Measurements from ENCODE around the gene APRT. TPM values are rescaled to one million over a fixed set of nuclear protein-coding genes. Genes with fewer than 3 reads are reported as not detected.

Gene APRT
- total RNA-seq, 1 donor from 2014 or later: 85.2 TPM

DNA sequence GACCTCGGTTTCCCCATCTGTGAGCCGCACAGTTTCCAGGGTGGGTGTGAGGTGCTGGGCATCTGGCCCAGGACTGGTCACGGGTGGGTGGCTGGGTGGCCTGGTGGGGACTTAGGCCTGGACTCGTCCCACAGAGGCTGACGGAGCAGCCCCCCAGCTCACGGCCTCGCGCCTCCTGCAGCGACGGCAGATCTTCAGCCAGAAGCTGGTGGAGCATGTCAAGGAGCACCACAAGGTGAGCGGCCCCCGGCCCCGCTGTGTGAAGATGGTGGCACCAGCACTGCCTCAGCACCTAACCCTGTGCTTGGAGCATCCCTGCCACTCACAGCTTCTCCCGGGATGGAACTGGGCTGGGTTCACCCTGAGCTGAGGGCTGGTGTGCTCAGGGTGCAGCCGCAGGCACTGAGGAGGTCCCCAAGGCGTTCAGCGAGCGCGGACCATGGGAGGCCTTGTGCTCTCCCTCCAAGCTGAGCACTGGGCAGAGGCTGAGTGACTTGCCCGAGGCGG, 5.8 kb downstream of the APRT start:
- H3K4me3 ChIP-seq: no peak overlapping the region
- no peaks in the 10 kb centered on the region for H3K27me3 ChIP-seq
- H3K9me3 ChIP-seq: no peaks in the 10 kb centered on the region
- H3K27ac ChIP-seq: no peak overlapping the region
- ATAC-seq (no peak), DNase-seq (peak; percentile 53)
- intact Hi-C loops (cut with DNase I): no loop called here
- TF ChIP-seq, protein P1, sequence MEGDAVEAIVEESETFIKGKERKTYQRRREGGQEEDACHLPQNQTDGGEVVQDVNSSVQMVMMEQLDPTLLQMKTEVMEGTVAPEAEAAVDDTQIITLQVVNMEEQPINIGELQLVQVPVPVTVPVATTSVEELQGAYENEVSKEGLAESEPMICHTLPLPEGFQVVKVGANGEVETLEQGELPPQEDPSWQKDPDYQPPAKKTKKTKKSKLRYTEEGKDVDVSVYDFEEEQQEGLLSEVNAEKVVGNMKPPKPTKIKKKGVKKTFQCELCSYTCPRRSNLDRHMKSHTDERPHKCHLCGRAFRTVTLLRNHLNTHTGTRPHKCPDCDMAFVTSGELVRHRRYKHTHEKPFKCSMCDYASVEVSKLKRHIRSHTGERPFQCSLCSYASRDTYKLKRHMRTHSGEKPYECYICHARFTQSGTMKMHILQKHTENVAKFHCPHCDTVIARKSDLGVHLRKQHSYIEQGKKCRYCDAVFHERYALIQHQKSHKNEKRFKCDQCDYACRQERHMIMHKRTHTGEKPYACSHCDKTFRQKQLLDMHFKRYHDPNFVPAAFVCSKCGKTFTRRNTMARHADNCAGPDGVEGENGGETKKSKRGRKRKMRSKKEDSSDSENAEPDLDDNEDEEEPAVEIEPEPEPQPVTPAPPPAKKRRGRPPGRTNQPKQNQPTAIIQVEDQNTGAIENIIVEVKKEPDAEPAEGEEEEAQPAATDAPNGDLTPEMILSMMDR (IDR thresholded peaks at IDR 0.05): no peak
- H3K36me3 ChIP-seq: peaks cover 14% of the 10 kb centered on the region
- H3K4me1 ChIP-seq: peaks cover 23% of the 10 kb centered on the region

DNA sequence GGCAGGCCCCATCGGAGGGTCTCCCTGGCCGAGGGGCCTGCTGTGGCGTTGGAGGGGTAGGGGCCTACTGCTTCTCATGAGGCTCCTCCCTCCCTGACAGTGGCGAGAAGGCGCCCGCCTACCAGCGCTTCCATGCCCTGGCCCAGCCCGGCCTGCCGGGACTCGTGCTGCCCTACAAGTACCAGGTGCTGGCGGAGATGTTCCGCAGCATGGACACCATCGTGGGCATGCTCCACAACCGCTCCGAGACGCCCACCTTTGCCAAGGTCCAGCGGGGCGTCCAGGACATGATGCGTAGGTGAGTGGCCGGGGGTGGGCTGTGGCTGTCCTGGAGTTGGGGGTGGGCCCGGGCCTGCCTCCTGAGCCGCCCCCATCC, 6.4 kb downstream of the APRT start:
- Histone ChIP-seq H3K4me1 (peaks cover 17% of the 10 kb centered on the region), H3K9me3 (no peaks in the 10 kb centered on the region), H3K27ac (no peak overlapping the region), H3K4me3 (no peak overlapping the region), H3K36me3 (peaks cover 14% of the 10 kb centered on the region), H3K27me3 (no peaks in the 10 kb centered on the region)
- TF ChIP-seq, protein P1 (IDR thresholded peaks at IDR 0.05): no peak
- DNase-seq (peak; percentile 66), ATAC-seq (no peak)
- intact Hi-C loops (cut with DNase I): no loop called here

DNA sequence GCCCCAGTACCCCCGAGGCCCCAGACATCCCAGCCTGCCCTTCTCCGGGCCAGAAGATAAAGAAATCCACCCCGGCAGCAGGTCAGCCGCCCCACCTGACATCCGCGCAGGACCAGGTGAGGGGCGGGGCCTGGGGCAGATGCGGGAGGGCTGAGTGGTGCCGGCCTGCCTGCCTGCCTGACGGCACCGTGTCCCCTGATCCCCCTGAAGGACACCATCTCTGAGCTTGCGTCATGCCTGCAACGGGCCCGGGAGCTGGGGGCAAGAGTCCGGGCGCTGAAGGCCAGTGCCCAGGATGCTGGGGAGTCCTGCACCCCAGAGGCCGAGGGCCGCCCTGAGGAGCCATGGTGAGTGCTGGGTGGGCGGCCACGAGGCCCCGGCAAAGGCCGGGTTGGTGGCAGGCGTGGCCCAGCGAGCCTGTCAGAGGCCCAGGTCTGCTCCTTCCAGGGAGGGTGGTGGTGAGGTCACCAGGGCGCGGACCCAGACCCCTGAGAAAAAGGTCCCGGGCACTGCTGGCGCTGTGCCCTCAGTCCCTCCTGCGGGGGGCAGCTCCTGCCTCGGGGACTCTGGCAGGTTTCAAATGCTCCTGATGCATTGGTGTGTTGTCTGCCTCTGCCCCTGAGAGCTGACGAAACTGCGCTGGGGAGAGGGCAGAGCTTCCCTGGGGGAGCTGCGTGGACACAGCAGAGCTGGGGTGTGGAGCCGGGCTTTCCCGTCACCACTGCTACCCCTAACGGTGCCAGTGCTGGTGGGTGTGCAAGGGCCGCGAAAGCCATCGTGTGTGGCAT, 7.0 kb downstream of the APRT start:
- Histone ChIP-seq H3K4me1 (peaks cover 11% of the 10 kb centered on the region), H3K9me3 (no peaks in the 10 kb centered on the region), H3K27ac (no peak overlapping the region), H3K36me3 (peaks cover 9% of the 10 kb centered on the region), H3K27me3 (no peaks in the 10 kb centered on the region), H3K4me3 (no peak overlapping the region)
- intact Hi-C loops (cut with DNase I): no loop called here
- no peak for ATAC-seq
- TF ChIP-seq, protein P1 (IDR thresholded peaks at IDR 0.05): no peak
- DNase-seq: peak; percentile 68

DNA sequence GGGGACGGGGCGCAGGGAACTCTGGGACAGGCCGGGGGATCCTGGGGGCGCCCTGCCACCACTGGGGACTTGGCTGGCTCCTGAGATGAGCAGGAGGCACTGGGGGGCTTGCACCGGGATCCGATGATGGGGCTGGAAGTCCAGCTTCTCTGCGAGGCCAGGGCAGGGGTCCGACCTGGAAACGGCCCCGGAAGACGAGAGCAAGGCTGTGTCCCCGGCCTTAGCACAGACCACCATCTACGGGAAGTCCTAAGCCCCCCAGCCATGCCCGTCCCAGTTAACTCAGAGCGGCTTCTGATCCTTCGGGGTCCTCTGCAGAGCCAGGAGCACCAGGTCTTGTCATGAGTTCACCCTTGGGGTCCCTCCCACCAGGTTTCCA, 7.6 kb downstream of the APRT start:
- peaks cover 3% of the 10 kb centered on the region for H3K36me3 ChIP-seq
- no peak for ATAC-seq
- H3K27me3 ChIP-seq: no peaks in the 10 kb centered on the region
- H3K9me3 ChIP-seq: no peaks in the 10 kb centered on the region
- peaks cover 10% of the 10 kb centered on the region for H3K4me1 ChIP-seq
- H3K27ac ChIP-seq: no peak overlapping the region
- no peak for DNase-seq
- intact Hi-C loops (cut with DNase I): no loop called here
- TF ChIP-seq, protein P1 (IDR thresholded peaks at IDR 0.05): no peak
- H3K4me3 ChIP-seq: no peak overlapping the region

DNA sequence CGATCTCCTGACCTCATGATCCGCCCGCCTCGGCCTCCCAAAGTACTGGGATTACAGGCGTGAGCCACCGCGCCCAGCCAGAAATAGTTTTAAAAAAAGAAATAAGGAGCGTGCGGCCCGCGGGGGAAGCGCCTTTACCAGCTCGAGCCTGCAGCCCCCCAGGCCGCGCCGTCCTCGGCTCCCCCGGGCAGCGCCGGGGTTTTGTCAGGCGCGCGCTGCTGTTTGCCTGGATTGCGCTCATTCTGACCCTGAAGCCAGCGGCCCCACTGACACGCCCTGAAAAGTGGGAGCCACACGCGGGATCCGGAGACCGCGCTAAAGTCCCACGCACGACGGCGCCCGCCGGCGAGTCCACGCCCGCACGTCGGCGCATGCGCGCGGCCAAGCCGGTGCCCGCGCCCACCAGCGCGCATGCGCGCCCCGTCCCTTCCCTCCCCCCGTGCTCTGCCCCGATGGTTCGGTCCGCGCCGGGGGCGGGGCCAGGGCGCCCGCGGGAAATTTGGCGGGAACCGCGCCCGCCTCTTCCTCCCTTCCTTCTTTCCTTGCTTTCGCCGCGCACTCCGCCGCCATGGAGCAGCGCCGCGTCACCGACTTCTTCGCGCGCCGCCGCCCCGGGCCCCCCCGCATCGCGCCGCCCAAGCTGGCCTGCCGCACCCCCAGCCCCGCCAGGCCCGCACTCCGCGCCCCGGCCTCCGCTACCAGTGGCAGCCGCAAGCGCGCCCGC, 8.3 kb downstream of the APRT start, which contains the start of gene CDT1:
CDT1 (plus strand) TSS at position 526 of the 724 bp plus-strand sequence; CDS start at position 569, 43 bp downstream.
- Histone ChIP-seq H3K27ac (peak within 1 kb of the TSS; percentile 66), H3K27me3 (no peaks in the 10 kb centered on the region), H3K36me3 (no peaks in the 10 kb centered on the region), H3K4me1 (peaks cover 10% of the 10 kb centered on the region), H3K9me3 (no peaks in the 10 kb centered on the region), H3K4me3 (peak within 1 kb of the TSS; percentile 77)
- ATAC-seq (peak; percentile 86), DNase-seq (peak; percentile 93)
- intact Hi-C loops (cut with DNase I): no loop called here
- TF ChIP-seq, protein P1 (IDR thresholded peaks at IDR 0.05): no peak
